ENCODE data around the gene CAPN15.

GRCh38 chr16:510066-510825 is 17.3 kb upstream of the CAPN15 start:
- no peak for TF ChIP-seq POLR2A (IDR thresholded peaks at IDR 0.05; ENCODE audit: low read depth, low read length)
- no peak for TF ChIP-seq POLR2AphosphoS5 (IDR thresholded peaks at IDR 0.05; ENCODE audit: low read depth, low read length)
- TF ChIP-seq TAF1 (IDR thresholded peaks at IDR 0.05; ENCODE audit: borderline replicate concordance, low read depth, low read length): no peak
